ENCODE results near the gene CELF3.
"Not testable (repeated sequence)": the region's sequence is repeated elsewhere in the genome, so short reads cannot be mapped to it uniquely, and the experiment has no call there.

The CELF3 gene

GRCh38 chr1:151716771-151717631 is at the start of gene CELF3:
Gene CELF3, minus strand, starts transcription at chr1:151716803. Its CDS starts 783 bp downstream, at chr1:151716020.
- peak; percentile 83 for DNase-seq (ENCODE audit: low spot score)

GRCh38 chr1:151763990-151764389 is 47.4 kb upstream of the CELF3 start:
- no peak for DNase-seq (ENCODE audit: low spot score)

GRCh38 chr1:151762941-151763921 is 46.6 kb upstream of the CELF3 start, which contains the start of gene MRPL9:
Gene MRPL9, minus strand, starts transcription at chr1:151763496. Its CDS starts 17 bp downstream, at chr1:151763479.
- peak; percentile 84 for DNase-seq (ENCODE audit: low spot score)

DNA sequence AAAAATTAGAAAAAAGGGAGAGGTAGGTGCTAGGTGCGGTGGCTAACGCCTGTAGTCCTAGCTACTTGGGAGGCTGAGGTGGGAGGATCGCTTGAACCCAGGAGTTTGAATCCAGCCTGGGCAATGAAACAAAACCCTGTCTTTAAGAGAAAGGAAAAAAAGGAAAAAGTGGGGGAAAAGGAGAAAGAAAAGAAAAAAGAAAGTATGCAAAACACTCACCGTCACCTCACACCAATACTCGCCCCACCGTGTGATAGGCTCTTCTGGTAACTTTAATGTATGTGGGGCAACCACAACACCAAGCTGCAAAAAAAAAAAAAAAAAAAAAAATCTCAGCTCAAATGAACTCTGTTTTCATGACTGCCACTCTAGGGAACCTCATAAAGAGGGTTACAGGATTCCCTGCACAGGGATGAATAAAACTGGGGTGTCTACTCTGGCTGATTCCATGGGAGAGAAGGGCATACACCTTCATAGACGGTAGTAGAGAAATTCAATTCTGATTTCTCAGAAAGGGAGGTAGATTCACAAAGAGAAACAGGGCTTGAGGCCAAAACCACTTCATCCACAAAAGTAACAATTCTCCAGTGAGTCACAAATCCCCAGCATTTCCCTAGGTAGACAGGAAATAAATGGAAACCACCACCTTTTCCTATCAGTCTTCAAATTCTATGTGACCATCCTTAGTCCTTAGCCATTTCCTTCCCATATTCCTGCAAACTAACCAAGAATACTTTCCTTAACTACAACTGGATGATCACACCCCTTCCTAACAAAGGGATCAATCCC is 44.2 kb upstream of the CELF3 start:
- no peak for DNase-seq (ENCODE audit: low spot score)

DNA sequence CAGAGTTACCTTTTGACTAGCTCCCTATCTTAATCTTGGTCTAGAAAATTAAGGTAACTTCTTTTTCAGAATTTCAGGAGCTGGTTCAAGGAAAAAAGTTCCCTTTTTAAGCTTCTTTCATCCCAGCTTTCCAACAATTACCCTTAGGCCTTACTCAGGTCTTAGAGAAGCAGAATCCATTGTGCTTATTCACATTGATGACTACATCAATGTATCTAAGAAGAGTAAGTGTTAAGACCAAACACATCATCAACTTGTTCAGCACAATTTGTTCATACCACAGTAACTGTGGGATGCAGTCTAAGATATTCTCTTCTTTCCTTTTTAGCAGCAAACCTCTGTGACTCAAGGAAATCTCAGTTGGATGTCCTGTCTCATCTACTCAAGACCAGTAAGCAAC is 42.6 kb upstream of the CELF3 start:
- DNase-seq (ENCODE audit: low spot score): no peak

GRCh38 chr1:151756291-151756690 is 39.7 kb upstream of the CELF3 start:
- no peak for DNase-seq (ENCODE audit: low spot score)

DNA sequence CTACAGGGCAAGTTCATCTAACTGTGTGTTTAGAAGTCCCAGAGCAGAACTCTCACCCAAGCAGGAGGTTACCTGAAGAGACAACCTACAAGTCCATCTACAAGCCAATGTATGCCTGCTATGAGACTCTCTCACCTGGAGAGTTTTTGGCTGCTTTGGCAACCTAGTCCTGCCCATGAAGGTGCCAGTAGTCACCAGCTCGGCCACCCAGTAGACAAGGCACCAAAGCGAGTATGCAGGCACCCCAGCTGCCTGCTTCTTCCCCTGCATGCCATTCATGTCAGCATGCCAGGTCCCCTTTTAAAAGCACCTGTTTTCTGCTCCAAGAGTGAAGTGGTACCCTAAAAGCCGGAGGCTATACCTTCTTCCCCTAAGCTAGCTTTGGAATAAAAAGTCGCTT is 24.9 kb upstream of the CELF3 start:
- DNase-seq (ENCODE audit: low spot score): no peak

DNA sequence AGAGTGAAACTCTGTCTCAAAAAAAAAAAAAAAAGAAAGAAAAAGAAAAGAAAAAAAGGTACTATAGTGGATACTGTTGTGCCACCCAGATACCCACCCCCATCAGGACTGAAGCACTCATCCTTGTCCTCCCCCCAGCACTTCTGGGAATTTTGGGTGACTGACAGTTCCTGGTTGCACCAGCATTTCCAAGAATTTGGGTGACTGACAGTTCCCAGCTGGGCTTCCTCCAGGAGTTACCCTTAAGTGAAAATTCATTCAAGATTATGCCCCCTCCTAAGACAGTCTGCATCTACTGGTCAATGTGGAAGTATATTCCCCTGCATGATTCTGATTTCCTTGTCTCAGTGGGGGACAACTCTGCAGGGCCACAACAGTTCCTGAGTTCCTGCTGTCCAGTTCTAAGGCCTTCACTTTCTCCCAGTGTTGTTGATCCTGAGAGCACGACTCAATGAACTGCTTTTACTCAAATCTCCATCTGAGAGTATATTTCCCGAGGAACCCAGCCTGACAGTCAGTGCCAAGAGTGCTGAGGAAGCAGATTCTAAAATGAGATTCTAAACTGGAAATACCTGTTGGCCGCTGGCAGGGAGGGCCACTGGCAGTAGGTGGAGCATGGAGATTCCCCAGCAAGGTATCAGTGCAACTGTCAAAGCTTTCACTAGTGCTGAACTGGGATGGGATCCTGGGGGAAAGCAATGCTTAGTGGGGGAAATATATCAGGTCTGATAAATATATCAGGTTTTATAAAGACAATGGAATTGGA is 23.2 kb upstream of the CELF3 start:
- no peak for DNase-seq (ENCODE audit: low spot score)

- no peak for DNase-seq (ENCODE audit: low spot score)
Measured at GRCh38 chr1:151737479-151737878, 20.9 kb upstream of the CELF3 start.

GRCh38 chr1:151737026-151737425 is 20.4 kb upstream of the CELF3 start:
- DNase-seq (ENCODE audit: low spot score): no peak

DNA sequence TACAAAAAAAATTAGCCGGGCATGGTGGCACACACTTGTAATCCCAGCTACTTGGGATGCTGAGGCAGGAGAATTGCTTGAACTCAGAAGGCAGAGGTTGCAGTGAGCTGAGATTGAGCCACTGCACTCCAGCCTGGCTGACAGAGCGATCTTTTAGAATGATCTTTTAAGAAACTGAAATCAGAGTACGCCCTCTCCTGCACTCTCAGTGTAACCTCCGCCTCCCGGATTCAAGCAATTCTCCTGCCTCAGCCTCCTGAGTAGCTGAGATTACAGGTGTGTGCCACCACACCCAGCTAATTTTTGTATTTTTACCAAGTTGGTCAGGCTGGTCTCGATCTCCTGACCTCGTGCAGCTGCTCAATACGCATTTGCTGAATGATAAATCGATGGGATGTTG is 17.4 kb upstream of the CELF3 start:
- not testable (repeated sequence) for DNase-seq (ENCODE audit: low spot score)

- DNase-seq (ENCODE audit: low spot score): no peak
Measured at GRCh38 chr1:151733126-151733525, 16.5 kb upstream of the CELF3 start.

DNA sequence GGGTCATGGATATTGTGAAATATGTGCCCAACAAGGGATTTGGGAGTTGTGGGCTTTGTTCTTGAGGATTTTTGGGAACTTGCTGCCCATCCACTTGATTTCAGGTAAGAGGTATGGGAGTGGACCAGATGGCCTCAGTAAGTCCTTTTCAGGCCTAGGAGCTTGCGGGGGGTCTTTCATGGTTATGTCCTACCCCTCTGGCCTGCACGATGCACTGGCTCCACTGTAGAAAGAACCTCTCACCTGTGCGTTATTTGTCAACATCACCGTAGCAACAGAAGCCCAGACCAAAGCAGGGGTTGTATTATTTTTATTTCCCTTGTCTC is 13.3 kb upstream of the CELF3 start:
- no peak for DNase-seq (ENCODE audit: low spot score)

DNA sequence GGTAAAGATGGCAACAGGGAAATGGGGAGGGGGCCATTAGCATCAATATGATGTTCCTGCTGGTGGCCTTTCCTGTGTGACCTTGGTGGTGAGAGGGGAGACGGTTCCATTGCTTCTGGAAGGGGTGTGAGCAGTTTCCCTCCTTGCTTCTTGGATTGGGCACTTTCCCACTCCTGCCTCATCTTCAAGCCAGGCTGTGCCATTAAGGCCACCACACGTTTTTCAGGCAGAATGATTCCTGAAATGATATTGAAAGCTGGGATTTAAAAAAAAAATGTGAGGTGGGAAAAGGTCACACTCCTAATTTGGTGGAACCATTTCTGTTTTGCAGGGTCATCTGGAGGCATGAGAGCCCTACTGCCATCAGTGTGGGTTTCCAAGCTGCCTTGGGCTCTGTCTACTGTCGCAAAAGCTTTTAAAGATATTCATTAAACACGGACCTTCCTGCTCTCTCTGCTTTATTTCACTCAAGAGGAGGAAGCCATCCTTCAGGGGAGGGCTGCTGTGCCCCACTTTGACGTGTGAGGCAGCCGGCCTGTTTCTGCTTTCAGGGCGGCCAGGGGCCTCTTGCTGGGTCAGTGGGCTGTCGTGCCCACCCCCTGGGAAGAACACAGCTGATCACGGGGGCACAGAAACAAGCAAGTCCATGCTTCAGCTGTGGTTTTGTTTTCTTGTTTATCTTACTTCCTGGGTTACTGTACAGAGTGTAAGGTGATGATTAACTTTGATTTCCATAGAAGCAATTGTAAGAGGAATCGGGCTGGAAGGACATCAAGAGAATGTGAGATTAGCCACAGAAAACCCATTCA is 12.8 kb upstream of the CELF3 start:
- DNase-seq (ENCODE audit: low spot score): no peak

DNA sequence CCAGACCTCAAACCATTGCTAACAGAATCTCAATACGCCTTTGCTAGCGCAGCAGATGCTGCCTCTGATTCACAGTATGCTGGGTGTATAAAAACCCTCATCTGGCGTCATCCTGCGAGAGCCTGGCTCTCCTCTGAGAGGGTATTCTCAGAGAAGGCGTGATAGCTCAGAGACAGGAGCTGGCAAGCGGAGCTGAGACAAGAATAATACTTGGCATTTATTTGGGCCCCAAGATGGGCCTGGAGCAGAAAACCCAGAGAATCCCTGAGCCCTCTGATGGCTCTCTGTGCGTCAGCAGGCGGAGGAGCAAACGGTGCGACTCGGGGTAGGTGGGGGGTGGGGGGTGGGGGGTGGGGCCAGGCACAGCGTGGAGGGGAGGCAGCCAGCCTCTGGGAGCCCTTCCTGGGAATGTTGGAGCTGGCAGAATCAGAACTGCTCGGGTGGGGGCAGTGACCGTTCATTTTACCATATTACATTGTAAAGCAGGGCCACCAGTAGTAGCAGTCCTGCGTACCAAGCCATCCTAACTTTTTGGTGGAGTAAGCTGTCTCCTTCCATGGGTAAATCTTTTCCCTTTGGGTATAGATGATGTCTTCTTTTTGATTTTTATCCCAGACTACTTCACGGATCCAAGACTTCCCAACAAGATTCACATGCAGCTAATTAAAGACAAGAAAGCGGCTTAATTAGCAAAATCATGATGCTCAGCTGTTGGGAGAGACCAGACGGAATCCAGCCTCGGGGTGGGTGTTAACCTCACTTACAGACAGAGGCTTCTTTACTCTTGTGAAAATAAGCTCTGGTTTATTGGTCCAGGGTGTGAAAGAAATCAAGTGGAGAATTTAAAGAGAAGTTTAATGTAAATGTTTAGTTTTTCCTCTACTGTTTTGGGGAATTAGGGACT is 11.8 kb upstream of the CELF3 start:
- DNase-seq (ENCODE audit: low spot score): peak; percentile 80

DNA sequence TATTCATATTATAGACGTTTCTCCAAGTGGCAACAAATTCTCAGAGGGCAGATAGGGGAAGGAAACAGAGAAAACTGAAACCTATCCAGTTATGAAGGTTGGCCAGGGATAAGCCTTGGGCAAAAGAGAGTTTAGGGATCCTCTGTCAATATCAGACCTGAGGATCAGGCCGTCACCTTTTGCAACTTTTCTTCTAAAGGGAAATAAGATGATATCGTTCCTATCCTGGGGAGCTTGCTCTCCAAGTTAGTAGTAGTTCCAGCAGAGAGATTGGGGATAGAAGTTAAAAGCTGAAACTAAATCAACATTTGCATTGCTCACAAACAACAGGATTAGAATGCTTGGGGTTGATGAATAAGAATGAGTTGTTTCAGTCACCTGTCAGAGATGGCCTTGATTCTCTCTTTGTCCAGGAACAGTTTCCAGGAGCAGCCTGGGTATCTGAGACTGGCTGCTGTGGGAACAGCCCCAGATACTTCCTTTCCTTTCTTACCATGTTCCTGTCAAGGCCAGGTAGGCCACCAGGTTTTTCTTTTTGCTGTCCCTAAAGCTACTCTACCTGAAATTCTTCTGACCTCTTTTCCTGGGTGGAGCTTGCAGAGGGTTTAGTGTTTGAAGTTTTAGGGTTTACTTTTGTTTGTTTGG is 7.2 kb upstream of the CELF3 start:
- DNase-seq (ENCODE audit: low spot score): no peak

DNA sequence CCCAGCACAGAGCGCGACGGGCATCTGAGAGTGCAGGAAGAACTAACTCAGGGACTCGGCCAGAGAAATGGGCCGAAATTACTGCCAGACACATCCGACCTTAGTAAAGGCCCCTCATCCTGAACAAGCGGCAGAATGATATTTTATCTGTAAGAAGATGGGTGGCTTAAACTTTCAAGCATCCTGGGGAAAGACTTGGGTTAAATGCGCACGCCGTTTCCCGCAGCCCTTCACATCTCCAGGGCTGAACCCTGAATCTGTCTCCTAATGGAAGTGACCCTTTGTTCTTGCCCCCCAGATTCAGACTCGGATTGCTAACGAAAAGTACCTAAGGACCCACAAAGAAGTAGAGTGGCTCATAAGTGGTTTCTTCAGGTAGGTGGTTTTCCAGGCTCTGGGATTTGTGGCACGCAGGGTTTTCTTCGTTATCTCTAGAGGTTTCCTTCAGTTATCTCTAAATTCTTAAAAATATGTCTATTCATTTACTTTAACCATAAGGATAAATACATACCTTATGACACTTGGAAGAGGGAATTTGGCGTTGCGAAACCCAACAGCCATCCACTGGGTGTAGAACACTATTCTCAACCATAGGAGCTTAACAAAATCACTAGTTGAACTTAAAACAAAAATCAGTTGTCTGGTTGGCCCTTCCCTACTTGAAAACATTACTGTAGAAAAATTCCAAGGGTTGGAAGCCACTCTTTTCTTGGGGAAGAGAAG is 5.3 kb upstream of the CELF3 start:
- DNase-seq (ENCODE audit: low spot score): no peak

All from Ammon's horn (tissue), 1 donor.